Neural progenitor cell (in vitro differentiated cells): ENCODE results near the gene LRRC8D.

ENCODE experiments used
- EZH2phosphoT487 ChIP-seq: fragments of 200-600 bp; sonication (generic); IDR thresholded peaks from 2 replicates; pipeline ENCODE4 v1.6.1; 2017; ENCODE audit warnings: antibody characterized with exemption
- TF ChIP-seq, protein P1 (sequence below): fragments of 200-600 bp; sonication (generic); IDR thresholded peaks from 2 replicates; pipeline ENCODE4 v1.5.1; 2017; ENCODE audit warnings: antibody characterized with exemption, mild to moderate bottlenecking

DNA sequence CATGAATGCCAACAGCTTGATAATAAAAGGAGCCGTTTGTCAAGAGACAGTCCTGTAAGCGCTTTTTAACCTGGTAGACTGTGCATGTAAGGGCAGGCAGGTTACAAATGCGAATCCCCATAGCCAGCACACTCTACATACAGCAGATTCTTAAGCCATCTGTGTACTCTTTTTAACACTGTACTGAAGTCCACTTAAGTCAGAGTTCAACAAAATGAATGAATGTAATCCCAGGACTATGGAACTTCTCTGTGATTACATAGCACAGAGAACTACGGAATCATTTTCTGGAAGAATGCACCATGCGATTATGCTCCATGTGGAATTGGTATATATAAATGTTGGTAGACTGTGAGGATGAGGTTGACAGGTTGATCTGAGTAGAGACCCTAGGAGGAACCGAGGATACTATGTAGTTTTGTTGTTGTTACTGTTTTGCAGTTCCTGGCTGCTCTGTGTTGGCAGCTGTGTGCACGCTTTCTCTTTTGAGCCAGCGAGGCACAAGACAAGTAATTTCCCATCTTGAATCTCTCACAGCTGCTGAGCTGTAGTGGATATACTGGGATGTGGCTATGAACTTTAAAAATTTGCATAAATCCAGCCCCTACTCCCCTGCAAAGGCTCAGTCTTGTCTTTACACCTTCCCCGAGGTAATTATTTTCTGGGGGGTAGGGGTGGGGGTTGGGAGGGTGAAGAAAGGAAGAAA is 21.9 kb downstream of the LRRC8D start:
- TF ChIP-seq, protein P1, sequence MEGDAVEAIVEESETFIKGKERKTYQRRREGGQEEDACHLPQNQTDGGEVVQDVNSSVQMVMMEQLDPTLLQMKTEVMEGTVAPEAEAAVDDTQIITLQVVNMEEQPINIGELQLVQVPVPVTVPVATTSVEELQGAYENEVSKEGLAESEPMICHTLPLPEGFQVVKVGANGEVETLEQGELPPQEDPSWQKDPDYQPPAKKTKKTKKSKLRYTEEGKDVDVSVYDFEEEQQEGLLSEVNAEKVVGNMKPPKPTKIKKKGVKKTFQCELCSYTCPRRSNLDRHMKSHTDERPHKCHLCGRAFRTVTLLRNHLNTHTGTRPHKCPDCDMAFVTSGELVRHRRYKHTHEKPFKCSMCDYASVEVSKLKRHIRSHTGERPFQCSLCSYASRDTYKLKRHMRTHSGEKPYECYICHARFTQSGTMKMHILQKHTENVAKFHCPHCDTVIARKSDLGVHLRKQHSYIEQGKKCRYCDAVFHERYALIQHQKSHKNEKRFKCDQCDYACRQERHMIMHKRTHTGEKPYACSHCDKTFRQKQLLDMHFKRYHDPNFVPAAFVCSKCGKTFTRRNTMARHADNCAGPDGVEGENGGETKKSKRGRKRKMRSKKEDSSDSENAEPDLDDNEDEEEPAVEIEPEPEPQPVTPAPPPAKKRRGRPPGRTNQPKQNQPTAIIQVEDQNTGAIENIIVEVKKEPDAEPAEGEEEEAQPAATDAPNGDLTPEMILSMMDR = no peak
- TF ChIP-seq EZH2phosphoT487 = no peak
